Stimulated activated CD4-positive, alpha-beta T cell treated with anti-CD3 and anti-CD28 coated beads, Interleukin-15, amount 100 ng/mL, for 48 hours (primary cell): Measurements from ENCODE around the gene NOL8.

Source experiments
- DNase-seq, 2 donors: peaks; one replicate each; pipeline ENCODE4 v3.0.0-alpha.2; 2020; ENCODE audit warnings: low read depth in 2 of 2

Gene NOL8

DNA sequence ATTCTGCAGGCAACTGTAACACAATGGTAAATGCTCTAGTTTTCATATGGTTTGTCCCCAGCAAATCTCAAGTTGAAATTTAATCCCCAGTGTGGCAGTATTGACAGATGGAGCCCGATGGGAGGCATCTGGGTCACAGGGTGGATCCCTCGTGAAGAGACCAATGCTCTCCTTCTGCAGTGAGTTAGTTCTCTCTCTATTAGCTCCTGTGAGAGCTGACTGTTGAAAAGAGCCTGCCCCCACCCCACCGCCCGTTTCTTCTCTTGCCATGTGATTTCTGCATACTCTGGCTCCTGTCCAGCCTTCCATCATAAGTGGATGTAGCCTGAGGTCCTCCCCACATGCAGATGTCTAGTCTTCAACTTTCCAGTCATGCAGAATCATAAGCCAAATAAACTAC lies 58.7 kb downstream of the NOL8 start:
- no peak for DNase-seq

GRCh38 chr9:92265154-92265553 lies 60.0 kb downstream of the NOL8 start:
- DNase-seq: no peak

DNA sequence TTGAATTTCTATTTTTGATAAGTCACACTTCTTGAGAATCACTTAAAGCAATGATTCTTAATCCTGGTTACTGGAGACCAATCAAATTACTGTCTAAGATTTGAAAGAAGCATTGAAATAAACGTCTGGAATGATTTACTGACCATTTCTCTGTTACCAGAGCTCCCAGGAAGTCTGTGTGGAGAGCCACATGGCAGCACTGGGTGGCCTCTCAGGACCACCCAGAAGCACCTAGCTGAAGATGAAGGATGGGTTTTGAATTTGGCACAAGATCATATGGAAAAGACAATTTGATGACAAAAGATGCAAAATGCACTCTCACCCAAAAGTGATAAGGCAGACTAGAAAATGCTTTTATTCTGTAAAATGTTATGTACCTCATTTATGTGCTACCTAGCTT lies 62.0 kb downstream of the NOL8 start:
- no peak for DNase-seq

- DNase-seq: no peak
These were observed 67.8 kb downstream of the NOL8 start for GRCh38 chr9:92257327-92257726.

DNA sequence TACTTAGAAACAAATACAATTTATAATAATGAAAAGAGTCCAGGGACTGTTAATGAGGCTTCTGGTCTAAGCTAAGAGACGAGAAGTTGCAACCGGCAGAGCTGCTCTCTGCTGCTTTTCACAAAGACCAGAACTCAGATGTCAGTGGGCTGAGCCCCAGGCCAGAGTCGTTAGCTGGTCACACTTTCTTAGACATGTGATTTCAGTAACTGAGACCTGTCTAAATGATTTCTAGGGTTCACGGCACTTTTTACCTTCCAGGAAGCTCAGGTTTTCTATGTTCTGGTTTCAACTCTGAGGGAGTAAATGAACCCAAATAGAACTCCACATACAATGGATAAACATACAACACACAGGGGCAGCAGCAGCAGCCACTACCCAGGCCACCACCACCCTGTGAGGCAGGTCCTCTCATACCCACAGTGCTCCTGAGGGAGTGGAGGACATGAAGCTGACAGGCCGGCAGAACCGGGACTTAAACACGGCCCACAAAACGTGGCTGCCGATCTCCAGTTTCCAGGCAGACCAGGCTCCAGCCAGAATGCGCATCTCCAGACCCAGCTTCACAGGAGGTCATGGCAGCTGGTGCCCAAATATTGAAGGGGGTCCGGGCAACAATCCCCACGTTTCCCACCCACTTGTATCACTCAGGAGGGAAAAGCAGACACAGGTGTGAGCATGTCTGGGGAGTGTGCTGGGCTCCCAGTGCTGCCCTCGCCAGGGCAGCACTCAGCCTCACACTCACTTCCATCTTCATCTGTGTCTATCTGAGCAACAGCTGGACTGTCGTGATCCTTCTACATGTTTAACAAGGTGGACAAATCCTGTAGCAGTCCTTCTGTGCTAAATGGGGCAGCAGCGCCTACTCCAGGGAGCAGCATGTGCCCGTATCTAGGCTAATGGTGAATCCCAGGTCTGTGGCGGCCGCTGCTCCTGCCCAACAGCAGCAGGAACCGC lies 70.5 kb downstream of the NOL8 start:
- DNase-seq: no peak

DNA sequence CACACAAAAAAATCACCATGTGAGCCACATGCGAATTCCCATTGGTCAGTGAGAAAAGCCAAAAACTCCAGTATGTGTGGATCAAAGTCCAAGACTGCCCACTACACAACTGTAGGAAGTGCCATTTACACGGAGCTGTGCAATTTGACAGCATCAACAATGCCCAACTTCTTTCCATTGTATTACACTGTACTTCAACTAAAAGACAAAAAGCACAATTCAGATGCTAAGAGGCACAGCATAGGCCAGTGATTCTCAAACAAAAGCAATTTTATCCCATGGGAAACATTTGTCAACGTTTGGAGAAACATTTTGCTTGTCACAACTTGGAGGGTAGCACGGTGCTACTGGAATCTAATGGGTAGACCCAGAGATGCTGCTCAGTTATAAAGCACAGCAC lies 71.5 kb downstream of the NOL8 start:
- DNase-seq: no peak

GRCh38 chr9:92247981-92248380 lies 77.2 kb downstream of the NOL8 start:
- DNase-seq: no peak
